Parathyroid adenoma (tissue), 2 donors: Measurements from ENCODE around the gene TMC2.

Experiments
- H2AFZ ChIP-seq: fragments of 300-600 bp; sonication (generic); one replicate; pipeline ENCODE4 v1.7.0; 2017; ENCODE audit warnings: antibody characterized with exemption, mild to moderate bottlenecking
- H3K27ac ChIP-seq: fragments of 300-600 bp; sonication (generic); one replicate; pipeline ENCODE4 v1.7.0; 2017
- H3K27me3 ChIP-seq: fragments of 300-600 bp; sonication (generic); one replicate; pipeline ENCODE4 v1.7.0; 2017; ENCODE audit warnings: low read length; ENCODE audit not compliant: control insufficient read depth, insufficient read depth
- H3K36me3 ChIP-seq: fragments of 300-600 bp; sonication (generic); one replicate; pipeline ENCODE4 v1.7.0; 2017; ENCODE audit warnings: low read length; ENCODE audit not compliant: control insufficient read depth, insufficient read depth
- H3K4me1 ChIP-seq: fragments of 300-600 bp; sonication (generic); one replicate; pipeline ENCODE4 v1.7.0; 2017; ENCODE audit warnings: control low read depth
- H3K4me2 ChIP-seq: fragments of 300-600 bp; sonication (generic); one replicate; pipeline ENCODE4 v1.7.0; 2017; ENCODE audit warnings: low read length
- H3K4me3 ChIP-seq: fragments of 300-600 bp; sonication (generic); one replicate; pipeline ENCODE4 v1.7.0; 2017; ENCODE audit warnings: low read depth, low read length
- H3K79me2 ChIP-seq: fragments of 300-600 bp; sonication (generic); one replicate; pipeline ENCODE4 v1.7.0; 2017; ENCODE audit warnings: control low read depth
- H3K9ac ChIP-seq: fragments of 300-600 bp; sonication (generic); one replicate; pipeline ENCODE4 v1.7.0; 2017; ENCODE audit warnings: mild to moderate bottlenecking
- H3K9me3 ChIP-seq: fragments of 300-600 bp; sonication (generic); one replicate; pipeline ENCODE4 v1.7.0; 2017; ENCODE audit warnings: low read length; ENCODE audit not compliant: control insufficient read depth
- CTCF ChIP-seq: fragments of 300-600 bp; sonication (generic); IDR thresholded peaks from one replicate; pipeline ENCODE4 v1.7.0; 2017; ENCODE audit warnings: antibody characterized with exemption, mild to moderate bottlenecking
- donor health status: primary hyperparathyroidism.

TMC2 gene

DNA sequence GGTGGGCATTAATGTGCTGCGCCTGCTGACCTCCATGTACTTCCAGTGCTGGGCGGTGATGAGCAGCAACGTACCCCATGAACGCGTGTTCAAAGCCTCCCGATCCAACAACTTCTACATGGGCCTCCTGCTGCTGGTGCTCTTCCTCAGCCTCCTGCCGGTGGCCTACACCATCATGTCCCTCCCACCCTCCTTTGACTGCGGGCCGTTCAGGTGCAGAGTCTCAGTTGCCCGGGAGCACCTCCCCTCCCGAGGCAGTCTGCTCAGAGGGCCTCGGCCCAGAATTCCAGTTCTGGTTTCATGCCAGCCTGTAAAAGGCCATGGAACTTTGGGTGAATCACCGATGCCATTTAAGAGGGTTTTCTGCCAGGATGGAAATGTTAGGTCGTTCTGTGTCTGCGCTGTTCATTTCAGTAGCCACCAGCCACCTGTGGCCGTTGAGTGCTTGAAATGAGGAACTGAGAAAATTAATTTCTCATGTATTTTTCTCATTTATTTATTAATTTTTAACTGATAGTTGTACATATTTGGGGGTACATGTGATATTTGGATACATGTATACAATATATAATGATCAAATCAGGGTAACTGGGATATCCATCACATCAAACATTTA, 80.8 kb downstream of the TMC2 start:
- no peak for TF ChIP-seq CTCF
- no peaks in the 10 kb centered on the region for H3K36me3 ChIP-seq
- no peak overlapping the region for H3K4me2 ChIP-seq
- H3K9me3 ChIP-seq, result no peaks in the 10 kb centered on the region
- no peak overlapping the region for H3K27ac ChIP-seq
- no peaks in the 10 kb centered on the region for H3K79me2 ChIP-seq
- H2AFZ ChIP-seq, result no peak overlapping the region
- no peak overlapping the region for H3K4me3 ChIP-seq
- H3K27me3 ChIP-seq, result no peaks in the 10 kb centered on the region
- no peak overlapping the region for H3K9ac ChIP-seq
- no peaks in the 10 kb centered on the region for H3K4me1 ChIP-seq

DNA sequence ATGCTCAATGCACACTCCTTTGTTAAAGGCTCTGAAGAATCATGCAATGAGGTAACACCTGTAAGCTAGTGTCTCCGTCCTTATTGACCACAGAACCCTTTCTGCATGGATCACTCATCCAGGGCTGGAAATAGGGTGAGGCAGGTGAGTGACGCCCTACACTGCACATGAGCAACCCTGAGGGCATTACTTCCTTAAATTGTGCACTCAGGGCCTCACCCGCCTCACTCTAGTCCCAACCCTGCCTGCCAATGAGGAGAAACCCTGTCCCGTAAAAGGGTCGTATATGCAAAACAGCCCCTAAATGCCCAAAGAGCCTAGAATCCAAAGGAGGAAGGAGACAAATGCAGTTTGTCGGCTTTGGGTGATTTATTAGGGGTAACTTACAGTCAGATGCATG, 82.4 kb downstream of the TMC2 start:
- H3K4me3 ChIP-seq, result no peak overlapping the region
- H3K36me3 ChIP-seq, result no peaks in the 10 kb centered on the region
- H3K27ac ChIP-seq, result no peak overlapping the region
- H3K79me2 ChIP-seq, result no peaks in the 10 kb centered on the region
- H3K4me2 ChIP-seq, result no peak overlapping the region
- no peaks in the 10 kb centered on the region for H3K9me3 ChIP-seq
- no peak overlapping the region for H3K9ac ChIP-seq
- H3K27me3 ChIP-seq, result no peaks in the 10 kb centered on the region
- TF ChIP-seq CTCF, result no peak
- no peaks in the 10 kb centered on the region for H3K4me1 ChIP-seq
- no peak overlapping the region for H2AFZ ChIP-seq

DNA sequence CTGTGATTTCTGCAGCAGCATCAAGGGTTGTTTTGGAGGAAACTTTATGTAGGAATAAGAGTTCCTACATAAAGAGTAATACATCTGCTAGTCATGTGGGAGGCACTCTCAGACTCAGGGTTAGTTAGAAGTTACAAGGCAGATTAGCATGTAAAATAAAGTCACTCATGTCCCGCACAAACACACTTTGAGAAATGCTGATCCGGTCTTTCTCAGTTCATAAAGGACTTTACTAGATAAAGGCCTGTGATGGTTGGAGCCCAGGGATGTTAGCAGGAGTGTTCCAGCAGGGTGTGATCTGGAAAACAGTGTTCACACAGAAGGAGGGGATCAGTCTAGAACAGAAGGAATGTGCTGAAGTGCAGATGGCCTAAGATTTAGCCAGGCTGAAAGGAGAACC, 83.0 kb downstream of the TMC2 start:
- H3K4me3 ChIP-seq, result no peak overlapping the region
- H3K27me3 ChIP-seq, result no peaks in the 10 kb centered on the region
- H3K36me3 ChIP-seq, result no peaks in the 10 kb centered on the region
- no peaks in the 10 kb centered on the region for H3K9me3 ChIP-seq
- no peaks in the 10 kb centered on the region for H3K4me1 ChIP-seq
- no peak overlapping the region for H3K9ac ChIP-seq
- H3K4me2 ChIP-seq, result no peak overlapping the region
- H3K79me2 ChIP-seq, result no peaks in the 10 kb centered on the region
- no peak for TF ChIP-seq CTCF
- no peak overlapping the region for H2AFZ ChIP-seq
- no peak overlapping the region for H3K27ac ChIP-seq

DNA sequence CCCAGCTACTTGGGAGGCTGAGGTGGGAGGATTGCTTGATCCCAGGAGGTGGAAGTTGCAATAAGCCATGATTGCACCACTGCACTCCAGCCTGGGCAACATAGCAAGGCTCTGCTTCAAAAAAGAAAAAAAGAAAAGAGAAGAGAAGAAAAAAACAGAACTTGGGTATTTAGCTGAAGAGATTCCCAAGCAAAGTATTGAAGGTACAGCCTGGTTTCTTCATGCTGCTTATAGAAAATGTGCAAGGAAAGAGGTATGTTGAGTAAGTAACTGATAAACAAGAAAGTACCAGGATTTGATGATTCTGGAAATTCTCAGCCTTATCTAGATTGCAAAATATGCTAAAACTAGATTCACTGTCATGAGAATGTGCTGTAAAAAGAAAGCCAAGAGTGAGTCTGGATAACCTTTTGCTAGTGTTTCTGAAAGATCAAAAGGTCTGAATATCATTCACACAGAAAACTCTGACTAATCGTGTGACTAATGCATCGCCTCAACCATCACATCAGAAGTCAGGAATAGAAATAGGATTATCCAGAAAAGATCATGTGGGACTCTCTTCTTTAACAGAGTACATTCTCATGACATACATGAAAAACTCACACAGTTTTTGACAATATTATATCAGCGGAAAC, 83.7 kb downstream of the TMC2 start:
- Histone ChIP-seq H3K4me3 (no peak overlapping the region), H3K4me1 (no peaks in the 10 kb centered on the region), H3K9ac (no peak overlapping the region), H3K9me3 (no peaks in the 10 kb centered on the region), H3K27ac (no peak overlapping the region), H2AFZ (no peak overlapping the region), H3K27me3 (no peaks in the 10 kb centered on the region), H3K79me2 (no peaks in the 10 kb centered on the region), H3K36me3 (no peaks in the 10 kb centered on the region), H3K4me2 (no peak overlapping the region)
- TF ChIP-seq CTCF, result no peak

GRCh38 chr20:2624190-2624589, 87.8 kb downstream of the TMC2 start:
- Histone ChIP-seq H3K4me2 (no peak overlapping the region), H3K9me3 (no peaks in the 10 kb centered on the region), H3K4me3 (no peak overlapping the region), H3K27ac (no peak overlapping the region), H3K79me2 (no peaks in the 10 kb centered on the region), H3K27me3 (no peaks in the 10 kb centered on the region), H2AFZ (no peak overlapping the region), H3K9ac (no peak overlapping the region), H3K4me1 (no peaks in the 10 kb centered on the region), H3K36me3 (no peaks in the 10 kb centered on the region)
- no peak for TF ChIP-seq CTCF
